HL-60 (cell line): ENCODE measurements around the gene PCBD2.

ENCODE experiments used
- REST ChIP-seq: IDR thresholded peaks from 2 replicates; pipeline ENCODE4 v1.6.1; 2012; ENCODE audit warnings: low read depth; ENCODE audit not compliant: insufficient replicate concordance
- TF ChIP-seq, protein P1 (sequence below): IDR thresholded peaks from one replicate; pipeline ENCODE4 v1.5.1; 2011; ENCODE audit warnings: low read length, control low read depth, inconsistent platforms; ENCODE audit not compliant: insufficient read depth

DNA sequence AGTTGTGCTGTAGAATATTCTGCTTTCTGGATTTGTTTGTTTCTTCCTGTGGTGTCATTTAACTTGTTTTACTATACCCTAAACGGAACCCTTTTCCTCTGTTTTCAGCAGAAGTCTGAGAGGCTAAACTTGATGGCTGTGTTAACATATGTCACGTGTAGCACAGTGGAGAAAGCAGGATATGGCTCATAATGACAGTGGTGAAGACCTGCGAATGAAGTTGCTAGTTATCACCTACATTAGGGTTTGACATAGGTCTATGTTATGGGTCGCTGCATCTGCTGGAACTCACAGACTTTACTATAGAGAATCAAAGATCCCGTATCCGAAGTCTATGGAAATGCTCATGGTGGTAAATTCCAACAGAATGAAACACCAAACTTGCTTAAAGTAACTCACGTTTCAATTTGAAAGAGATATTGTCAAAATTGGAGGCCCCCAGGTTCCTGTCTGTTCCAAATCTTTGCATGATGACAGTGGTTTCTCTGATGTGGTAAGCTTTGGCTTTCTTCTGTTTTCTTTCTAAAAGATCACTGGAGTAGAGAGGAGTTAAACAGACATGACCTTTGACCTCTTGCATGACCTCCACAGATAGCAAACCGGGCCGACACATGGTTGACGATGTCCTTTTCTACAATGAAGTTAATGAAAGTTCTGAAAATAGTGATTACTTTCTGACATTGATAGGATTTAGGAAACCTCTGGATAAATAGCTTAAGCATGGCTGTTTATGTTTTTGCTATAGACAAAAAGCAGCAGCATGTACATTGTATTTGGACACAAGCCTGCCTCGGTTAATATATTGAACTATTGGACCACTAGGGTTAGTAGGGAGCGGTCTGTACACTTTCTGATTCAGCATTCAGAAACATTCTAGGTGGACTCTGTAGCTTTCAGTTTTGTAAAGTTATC, 59.7 kb downstream of the PCBD2 start:
- TF ChIP-seq REST, result no peak
- TF ChIP-seq, protein P1, sequence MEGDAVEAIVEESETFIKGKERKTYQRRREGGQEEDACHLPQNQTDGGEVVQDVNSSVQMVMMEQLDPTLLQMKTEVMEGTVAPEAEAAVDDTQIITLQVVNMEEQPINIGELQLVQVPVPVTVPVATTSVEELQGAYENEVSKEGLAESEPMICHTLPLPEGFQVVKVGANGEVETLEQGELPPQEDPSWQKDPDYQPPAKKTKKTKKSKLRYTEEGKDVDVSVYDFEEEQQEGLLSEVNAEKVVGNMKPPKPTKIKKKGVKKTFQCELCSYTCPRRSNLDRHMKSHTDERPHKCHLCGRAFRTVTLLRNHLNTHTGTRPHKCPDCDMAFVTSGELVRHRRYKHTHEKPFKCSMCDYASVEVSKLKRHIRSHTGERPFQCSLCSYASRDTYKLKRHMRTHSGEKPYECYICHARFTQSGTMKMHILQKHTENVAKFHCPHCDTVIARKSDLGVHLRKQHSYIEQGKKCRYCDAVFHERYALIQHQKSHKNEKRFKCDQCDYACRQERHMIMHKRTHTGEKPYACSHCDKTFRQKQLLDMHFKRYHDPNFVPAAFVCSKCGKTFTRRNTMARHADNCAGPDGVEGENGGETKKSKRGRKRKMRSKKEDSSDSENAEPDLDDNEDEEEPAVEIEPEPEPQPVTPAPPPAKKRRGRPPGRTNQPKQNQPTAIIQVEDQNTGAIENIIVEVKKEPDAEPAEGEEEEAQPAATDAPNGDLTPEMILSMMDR, result no peak
